RWPE2 (cell line): ENCODE measurements around the gene PEPD.
A peak's percentile ranks its signal among the peaks of the same experiment; 100 is the strongest.

Experiments used
- ATAC-seq: fragments of 200-7000 bp; cut with Tn5 transposase; 3 replicates; pipeline ENCODE4 v1.9.1; 2021; ENCODE audit warnings: low read depth
- DNase-seq: peaks from one replicate; pipeline ENCODE4 v3.0.0-alpha.2; 2020; ENCODE audit warnings: low spot score
- H3K27ac ChIP-seq: fragments of 450-650 bp; 2 replicates; pipeline ENCODE4 v1.5.1; 2017; ENCODE audit warnings: mild to moderate bottlenecking; ENCODE audit not compliant: poor library complexity, severe bottlenecking
- H3K27me3 ChIP-seq: fragments of 250-450 bp; sonication (Bioruptor Pico); 2 replicates; pipeline ENCODE4 v1.5.1; 2021; ENCODE audit warnings: mild to moderate bottlenecking, moderate library complexity; ENCODE audit not compliant: insufficient read depth, poor library complexity, severe bottlenecking
- H3K36me3 ChIP-seq: fragments of 250-450 bp; sonication (Bioruptor Pico); 2 replicates; pipeline ENCODE4 v1.5.1; 2020; ENCODE audit warnings: low read depth, mild to moderate bottlenecking, moderate library complexity
- H3K4me1 ChIP-seq: fragments of 250-450 bp; sonication (Bioruptor Pico); 2 replicates; pipeline ENCODE4 v1.5.1; 2021; ENCODE audit warnings: mild to moderate bottlenecking, moderate library complexity; ENCODE audit not compliant: insufficient read depth, poor library complexity, severe bottlenecking
- H3K4me3 ChIP-seq: fragments of 250-450 bp; sonication (Bioruptor Pico); 2 replicates; pipeline ENCODE4 v1.5.1; 2021; ENCODE audit warnings: mild to moderate bottlenecking, moderate library complexity; ENCODE audit not compliant: severe bottlenecking
- H3K9me3 ChIP-seq: fragments of 250-450 bp; sonication (Bioruptor Pico); 2 replicates; pipeline ENCODE4 v1.5.1; 2021; ENCODE audit warnings: mild to moderate bottlenecking, moderate library complexity; ENCODE audit not compliant: severe bottlenecking
- CTCF ChIP-seq: fragments of 450-650 bp; IDR thresholded peaks from one replicate; pipeline ENCODE4 v1.5.1; 2017; ENCODE audit warnings: mild to moderate bottlenecking, moderate library complexity; ENCODE audit not compliant: poor library complexity, severe bottlenecking

PEPD gene

GRCh38 chr19:33391631-33392249 lies 129.9 kb downstream of the PEPD start:
- DNase-seq, result peak; percentile 41
- Histone ChIP-seq H3K9me3 (no peaks in the 10 kb centered on the region), H3K4me1 (peaks cover 18% of the 10 kb centered on the region), H3K4me3 (no peak overlapping the region), H3K36me3 (peaks cover 4% of the 10 kb centered on the region; the same call in 1 of the 2 replicates), H3K27ac (no peak overlapping the region), H3K27me3 (no peaks in the 10 kb centered on the region)
- TF ChIP-seq CTCF, result no peak
- ATAC-seq, result no peak

GRCh38 chr19:33390908-33391630 lies 130.5 kb downstream of the PEPD start:
- H3K36me3 ChIP-seq, result peaks cover 5% of the 10 kb centered on the region
- no peaks in the 10 kb centered on the region for H3K9me3 ChIP-seq
- TF ChIP-seq CTCF, result no peak
- no peak overlapping the region for H3K27ac ChIP-seq
- DNase-seq, result peak; percentile 57
- H3K4me1 ChIP-seq, result peaks cover 18% of the 10 kb centered on the region
- no peaks in the 10 kb centered on the region for H3K27me3 ChIP-seq
- no peak for ATAC-seq
- no peak overlapping the region for H3K4me3 ChIP-seq

- H3K36me3 ChIP-seq, result peaks cover 12% of the 10 kb centered on the region
- no peaks in the 10 kb centered on the region for H3K27me3 ChIP-seq
- H3K9me3 ChIP-seq, result no peaks in the 10 kb centered on the region
- H3K27ac ChIP-seq, result no peak overlapping the region
- peaks cover 18% of the 10 kb centered on the region for H3K4me1 ChIP-seq
- TF ChIP-seq CTCF, result no peak
- DNase-seq (peak; percentile 49), ATAC-seq (no peak)
- no peak overlapping the region for H3K4me3 ChIP-seq
Measured at GRCh38 chr19:33390101-33390907, 131.3 kb downstream of the PEPD start.

GRCh38 chr19:33389421-33390100 lies 132.0 kb downstream of the PEPD start:
- ATAC-seq, result no peak
- Histone ChIP-seq H3K4me3 (no peak overlapping the region), H3K27ac (no peak overlapping the region), H3K36me3 (peaks cover 12% of the 10 kb centered on the region), H3K27me3 (no peaks in the 10 kb centered on the region), H3K4me1 (peaks cover 17% of the 10 kb centered on the region), H3K9me3 (no peaks in the 10 kb centered on the region)
- DNase-seq, result peak; percentile 48
- TF ChIP-seq CTCF, result no peak
